Measurements from ENCODE around the gene UPK1A. TPM values are rescaled to one million over a fixed set of nuclear protein-coding genes. Genes with fewer than 3 reads are reported as not detected.

UPK1A gene
- 0.47 to 1.2 TPM (median 0.97 TPM) in 5 replicates for total RNA-seq (2022; extraction: Qiagen RNA extraction)

GRCh38 chr19:35666251-35666913 lies at the start of gene UPK1A:
UPK1A (plus strand) TSS chr19:35666517; CDS start chr19:35666813, 296 bp downstream.

DNA sequence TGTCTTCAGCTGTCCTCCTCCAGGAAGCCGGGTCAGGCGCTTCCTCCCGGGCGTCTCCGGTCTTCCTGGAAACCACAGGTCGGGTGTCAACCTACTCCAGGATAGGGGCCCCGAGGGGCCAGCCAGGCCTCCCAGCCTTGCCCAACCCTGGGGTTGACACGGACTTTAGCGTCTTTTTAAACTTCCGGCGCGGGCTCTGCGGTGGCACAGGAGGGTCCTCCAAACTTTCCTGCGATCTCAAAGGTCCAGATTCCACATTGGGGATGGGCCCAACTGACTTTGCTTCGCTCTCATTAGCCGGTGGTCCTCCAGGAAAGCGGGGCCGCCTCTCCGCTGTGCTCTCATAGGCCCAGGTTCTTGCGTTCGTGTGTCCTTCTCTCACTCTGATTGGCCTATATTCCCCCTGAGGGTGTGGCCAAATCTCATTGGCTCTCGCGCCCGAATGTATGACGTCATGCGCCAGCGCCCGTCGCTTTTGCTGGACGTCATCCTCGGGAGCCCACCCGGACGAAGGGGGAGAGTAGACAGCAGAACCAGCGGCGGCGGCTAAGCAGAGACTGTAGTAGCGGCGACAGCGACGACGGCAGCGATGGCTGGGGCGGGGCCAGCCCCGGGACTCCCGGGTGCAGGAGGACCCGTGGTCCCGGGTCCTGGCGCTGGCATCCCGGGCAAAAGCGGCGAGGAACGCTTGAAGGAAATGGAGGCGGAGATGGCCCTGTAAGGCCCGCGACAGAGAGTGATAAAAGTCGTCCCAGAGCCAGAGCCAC lies 37.6 kb upstream of the UPK1A start, which contains the start of gene RBM42:
TSS of gene RBM42 (plus strand) at position 472 of the 767 bp plus-strand sequence. CDS start at position 590, 118 bp downstream.

GRCh38 chr19:35641515-35642151 lies 24.7 kb upstream of the UPK1A start, which contains the start of gene ETV2:
ETV2 (plus strand) TSS chr19:35641745; CDS start chr19:35642461, 716 bp downstream.

DNA sequence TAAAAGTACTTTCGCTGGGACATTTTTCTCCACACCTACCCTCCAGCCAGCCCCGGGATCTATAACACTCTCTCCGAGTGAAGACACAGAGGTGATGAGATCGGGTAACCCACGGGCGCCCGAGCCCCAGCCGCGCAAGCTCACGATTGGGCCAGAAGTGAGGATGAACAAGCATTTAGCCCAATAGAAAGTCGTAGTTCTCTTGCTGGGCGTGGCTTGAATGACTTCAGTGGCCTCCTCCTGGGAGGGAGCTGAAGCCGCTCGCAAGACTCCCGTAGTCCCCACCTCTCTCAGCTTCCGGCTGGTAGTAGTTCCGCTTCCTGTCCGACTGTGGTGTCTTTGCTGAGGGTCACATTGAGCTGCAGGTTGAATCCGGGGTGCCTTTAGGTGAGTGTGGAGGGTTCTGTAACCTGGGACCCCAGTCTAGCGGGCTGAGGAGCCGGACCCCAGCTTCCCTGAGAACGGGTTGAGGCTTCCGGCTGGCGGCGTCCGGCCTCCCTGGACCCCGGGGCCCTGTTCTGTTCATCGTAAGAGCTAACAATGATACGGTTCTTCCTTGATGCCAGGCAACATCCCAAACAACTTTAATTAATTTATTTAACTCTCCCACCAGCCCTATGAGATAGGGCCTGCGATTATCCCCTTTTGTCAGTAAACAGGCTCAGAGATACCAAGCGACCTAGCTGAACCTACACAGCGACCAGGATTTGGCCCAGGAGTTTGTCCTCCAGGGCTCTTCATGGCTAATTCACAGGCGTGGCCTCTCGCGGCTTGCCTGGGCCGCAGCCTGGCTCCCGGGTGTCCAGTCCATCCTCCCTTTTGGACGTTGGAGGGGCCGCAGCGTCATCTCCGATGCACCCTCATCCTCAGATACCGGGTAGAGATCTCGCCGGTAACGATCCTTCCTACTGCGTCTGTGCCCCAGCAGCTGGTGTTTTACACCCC lies 18.0 kb upstream of the UPK1A start, which contains the start of gene COX6B1:
TSS of gene COX6B1 (plus strand) at position 307 of the 945 bp plus-strand sequence. CDS start 2,921 bp downstream, outside the sequence.

GRCh38 chr19:35704218-35704617 lies 37.9 kb downstream of the UPK1A start, which contains the start of gene ZBTB32:
ZBTB32 (plus strand) TSS chr19:35704558; CDS start chr19:35714627, 10,069 bp downstream.

GRCh38 chr19:35717665-35718344 lies 51.5 kb downstream of the UPK1A start, which contains the start of gene KMT2B:
KMT2B (plus strand) TSS chr19:35718003; CDS start chr19:35718019, 16 bp downstream.

Other genes starting within 250 kb of the UPK1A start
- gene FFAR2, start 218.3 kb upstream of the UPK1A start, total RNA-seq (2022; extraction: Qiagen RNA extraction), result 0.03 to 0.06 TPM (median 0.04 TPM) in 4 of 5 replicates, not detected in the other
- gene KRTDAP, start 176.1 kb upstream of the UPK1A start, total RNA-seq (2022; extraction: Qiagen RNA extraction), result not detected in 5 replicates
- 31.6 to 41.1 TPM (median 36.7 TPM) in 5 replicates for gene DMKN, start 152.9 kb upstream of the UPK1A start, total RNA-seq (2022; extraction: Qiagen RNA extraction)
- 2.9 to 4.4 TPM (median 3.9 TPM) in 5 replicates for gene SBSN, start 138.2 kb upstream of the UPK1A start, total RNA-seq (2022; extraction: Qiagen RNA extraction)
- gene GAPDHS, start 133.1 kb upstream of the UPK1A start, total RNA-seq (2022; extraction: Qiagen RNA extraction), result 0.07 to 0.26 TPM (median 0.09 TPM) in 5 replicates
- gene TMEM147, start 120.9 kb upstream of the UPK1A start, total RNA-seq (2022; extraction: Qiagen RNA extraction), result 352 to 413 TPM (median 378 TPM) in 5 replicates
- gene ATP4A, start 102.9 kb upstream of the UPK1A start, total RNA-seq (2022; extraction: Qiagen RNA extraction), result 0.02 to 0.19 TPM (median 0.08 TPM) in 4 of 5 replicates, not detected in the other
- gene PMIS2, start 80.3 kb upstream of the UPK1A start, total RNA-seq (2022; extraction: Qiagen RNA extraction), result not detected in 5 replicates
- gene HAUS5, start 53.8 kb upstream of the UPK1A start, total RNA-seq (2022; extraction: Qiagen RNA extraction), result 10.6 to 18.6 TPM (median 15.8 TPM) in 5 replicates
- gene RBM42, start 37.5 kb upstream of the UPK1A start, total RNA-seq (2022; extraction: Qiagen RNA extraction), result 142 to 206 TPM (median 203 TPM) in 5 replicates
- gene ETV2, start 24.8 kb upstream of the UPK1A start, total RNA-seq (2022; extraction: Qiagen RNA extraction), result 1.3 to 3.2 TPM (median 2.8 TPM) in 5 replicates
- gene COX6B1, start 18.2 kb upstream of the UPK1A start, total RNA-seq (2022; extraction: Qiagen RNA extraction), result 1,250 to 1,794 TPM (median 1,275 TPM) in 5 replicates
- gene ZBTB32, start 38.0 kb downstream of the UPK1A start, total RNA-seq (2022; extraction: Qiagen RNA extraction), result not detected in 5 replicates
- 35.9 to 63.5 TPM (median 60.7 TPM) in 5 replicates for gene KMT2B, start 51.5 kb downstream of the UPK1A start, total RNA-seq (2022; extraction: Qiagen RNA extraction)
- 9.6 to 14.5 TPM (median 11.2 TPM) in 5 replicates for gene IGFLR1, start 75.9 kb downstream of the UPK1A start, total RNA-seq (2022; extraction: Qiagen RNA extraction)
- 23.2 to 30.8 TPM (median 26.5 TPM) in 5 replicates for gene U2AF1L4, start 78.9 kb downstream of the UPK1A start, total RNA-seq (2022; extraction: Qiagen RNA extraction)
- gene PSENEN, start 79.1 kb downstream of the UPK1A start, total RNA-seq (2022; extraction: Qiagen RNA extraction), result 255 to 313 TPM (median 263 TPM) in 5 replicates
- gene LIN37, start 82.1 kb downstream of the UPK1A start, total RNA-seq (2022; extraction: Qiagen RNA extraction), result 19.1 to 28.1 TPM (median 22.8 TPM) in 5 replicates
- gene HSPB6, start 90.5 kb downstream of the UPK1A start, total RNA-seq (2022; extraction: Qiagen RNA extraction), result 0.24 to 0.39 TPM (median 0.34 TPM) in 4 of 5 replicates, not detected in the other
- gene PROSER3, start 91.7 kb downstream of the UPK1A start, total RNA-seq (2022; extraction: Qiagen RNA extraction), result 20.3 to 35.5 TPM (median 32.5 TPM) in 5 replicates
- gene ARHGAP33, start 109.0 kb downstream of the UPK1A start, total RNA-seq (2022; extraction: Qiagen RNA extraction), result 3.0 to 10.3 TPM (median 6.4 TPM) in 5 replicates
- gene PRODH2, start 146.3 kb downstream of the UPK1A start, total RNA-seq (2022; extraction: Qiagen RNA extraction), result 0.12 to 0.46 TPM (median 0.16 TPM) in 5 replicates
- gene NPHS1, start 186.0 kb downstream of the UPK1A start, total RNA-seq (2022; extraction: Qiagen RNA extraction), result 0.38 to 0.70 TPM (median 0.45 TPM) in 5 replicates
- 0.37 to 0.65 TPM (median 0.52 TPM) in 5 replicates for gene KIRREL2, start 190.4 kb downstream of the UPK1A start, total RNA-seq (2022; extraction: Qiagen RNA extraction)
- gene APLP1, start 202.1 kb downstream of the UPK1A start, total RNA-seq (2022; extraction: Qiagen RNA extraction), result 71.0 to 103 TPM (median 96.5 TPM) in 5 replicates
- gene NFKBID, start 234.0 kb downstream of the UPK1A start, total RNA-seq (2022; extraction: Qiagen RNA extraction), result 3.5 to 6.3 TPM (median 5.9 TPM) in 5 replicates
- gene HCST, start 236.0 kb downstream of the UPK1A start, total RNA-seq (2022; extraction: Qiagen RNA extraction), result 0.15 to 0.47 TPM (median 0.32 TPM) in 4 of 5 replicates, not detected in the other
- gene TYROBP, start 241.8 kb downstream of the UPK1A start, total RNA-seq (2022; extraction: Qiagen RNA extraction), result not detected in 5 replicates